GM13976 (cell line): Measurements from ENCODE around the gene PARP3.

Source experiments
- DNase-seq: peaks from one replicate; pipeline ENCODE4 v3.0.0; 2012; ENCODE audit warnings: low spot score
- CTCF ChIP-seq: IDR thresholded peaks from 2 replicates; pipeline ENCODE4 v1.5.1; 2012; ENCODE audit warnings: borderline replicate concordance, mild to moderate bottlenecking; ENCODE audit not compliant: insufficient read depth; ENCODE audit errors: extremely low read depth, missing control alignments, control extremely low read depth
- in situ Hi-C: fragments of 300-500 bp; cut with MboI; formaldehyde crosslinking; loops from one replicate; pipeline ENCODE4 v1.12.0; 2022; ENCODE audit warnings: low sequenced_read_pairs, mixed read lengths, inconsistent platforms; ENCODE audit not compliant: unreplicated experiment

The PARP3 gene

GRCh38 chr3:51982838-51983577, 40.8 kb downstream of the PARP3 start, which contains the start of gene ACY1:
ACY1 (plus strand) TSS chr3:51983535; CDS start chr3:51984065, 530 bp downstream.
- in situ Hi-C loops = no loop called here
- TF ChIP-seq CTCF = no peak
- peak; percentile 98 for DNase-seq

DNA sequence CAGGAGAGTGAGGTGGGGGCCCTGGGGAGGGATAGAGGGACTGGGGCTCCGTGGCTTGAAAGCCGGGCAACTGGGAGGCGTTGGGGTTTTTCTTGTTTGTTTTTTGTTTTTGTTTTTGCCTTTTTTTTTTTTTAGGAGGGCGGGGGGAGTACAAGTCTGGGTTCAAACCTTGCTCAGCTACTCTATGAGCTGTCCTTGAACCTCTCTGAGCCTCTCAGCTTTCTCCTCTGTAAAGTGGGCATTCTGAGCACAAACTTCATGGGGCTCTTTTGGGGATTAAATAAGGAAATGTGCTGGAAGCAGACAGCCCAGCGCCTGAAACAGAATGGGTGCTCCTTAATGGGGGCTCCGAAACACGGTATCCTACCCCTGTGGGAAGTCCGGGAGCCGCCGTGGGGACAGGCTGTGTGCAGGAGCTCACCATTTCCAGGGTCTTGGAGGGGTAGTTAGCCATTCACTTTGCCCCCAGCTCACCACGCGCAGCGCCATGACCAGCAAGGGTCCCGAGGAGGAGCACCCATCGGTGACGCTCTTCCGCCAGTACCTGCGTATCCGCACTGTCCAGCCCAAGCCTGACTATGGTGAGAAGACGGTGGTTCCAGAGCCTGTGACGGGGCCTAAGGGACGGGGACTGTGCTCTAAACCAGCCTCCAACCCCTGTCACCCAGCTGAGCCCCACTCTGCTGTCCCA, 41.6 kb downstream of the PARP3 start:
- no peak for DNase-seq
- no peak for TF ChIP-seq CTCF
- in situ Hi-C loops = no loop called here

- no peak for DNase-seq
- TF ChIP-seq CTCF = no peak
- in situ Hi-C loops = no loop called here
These were observed 42.1 kb downstream of the PARP3 start for GRCh38 chr3:51984269-51984647.

GRCh38 chr3:51985063-51985462, 42.9 kb downstream of the PARP3 start:
- no peak for DNase-seq
- in situ Hi-C loops = no loop called here
- no peak for TF ChIP-seq CTCF

GRCh38 chr3:51986010-51986947, 44.1 kb downstream of the PARP3 start:
- in situ Hi-C loops = no loop called here
- DNase-seq = no peak
- TF ChIP-seq CTCF = no peak

DNA sequence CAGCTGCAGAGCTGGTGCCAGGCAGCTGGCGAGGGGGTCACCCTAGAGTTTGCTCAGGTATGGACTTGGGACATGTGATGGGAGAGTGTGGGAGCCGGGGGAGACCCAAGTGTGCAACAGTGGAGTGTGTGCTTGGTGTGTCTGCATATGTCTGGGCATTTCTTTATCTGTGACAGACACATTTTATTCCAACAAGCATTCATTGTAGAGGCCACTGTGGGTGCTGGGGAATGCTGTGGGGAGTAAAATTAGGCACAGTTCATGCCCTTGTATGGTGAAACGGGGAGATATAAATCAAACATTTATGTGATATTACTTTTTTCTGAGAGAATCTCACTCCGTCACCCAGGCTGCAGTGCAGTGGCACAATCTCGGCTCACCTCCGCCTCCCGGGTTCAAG, 45.4 kb downstream of the PARP3 start:
- TF ChIP-seq CTCF = no peak
- no peak for DNase-seq
- in situ Hi-C loops = no loop called here
